ENCODE data around the gene SVBP. TPM values are rescaled to one million over a fixed set of nuclear protein-coding genes. Genes with fewer than 3 reads are reported as not detected.

Gene SVBP
- total RNA-seq, 1 experiment from 2014 or later: 25.1 TPM

DNA sequence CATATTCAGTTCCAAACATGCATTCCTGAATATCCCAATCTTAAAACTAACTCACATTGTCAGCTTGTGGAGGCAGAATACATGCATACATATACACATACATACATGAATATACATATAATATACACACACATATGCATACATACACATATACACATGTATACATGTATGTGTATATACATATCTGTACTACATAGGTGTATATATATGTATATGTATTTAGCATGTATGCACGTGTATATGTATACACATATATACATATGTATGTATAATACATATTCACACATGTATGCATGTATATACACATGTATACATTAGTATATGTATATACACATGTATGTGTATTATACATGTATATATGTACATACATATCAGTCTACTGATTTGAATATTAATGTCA lies 28.0 kb upstream of the SVBP start:
- in situ Hi-C loops (cut with HindIII; ENCODE audit: low pct_unique_long_range_greater_than_20kb, low sequenced_read_pairs): no loop called here
- DNase-seq (ENCODE audit: low read depth): no peak

DNA sequence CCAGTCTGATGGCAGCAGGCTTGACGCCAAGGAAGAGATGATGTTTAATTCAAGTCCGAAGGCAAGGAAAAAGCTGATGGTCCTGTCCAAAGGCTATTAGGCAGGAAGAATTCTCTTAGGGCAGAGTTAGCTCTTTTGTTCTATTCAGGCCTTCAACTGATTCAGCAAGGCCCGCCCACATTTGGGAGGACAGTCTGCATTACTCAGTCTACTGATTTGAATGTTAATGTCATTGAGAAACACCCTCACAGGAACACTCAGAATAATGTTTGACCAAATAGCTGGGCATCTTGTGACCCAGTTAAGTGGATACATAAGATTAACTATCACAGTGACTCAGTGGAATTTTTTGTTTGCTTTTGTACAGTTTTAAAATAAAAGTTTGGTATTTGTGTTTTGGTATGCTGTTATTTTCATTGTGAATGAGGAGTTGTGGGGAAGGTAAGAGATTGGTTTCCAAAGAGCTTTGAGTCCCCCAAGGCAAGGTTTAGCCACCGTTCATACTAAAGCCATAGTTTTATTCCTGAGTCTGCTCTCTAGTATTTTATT lies 27.5 kb upstream of the SVBP start:
- DNase-seq (ENCODE audit: low read depth): peak; percentile 79
- in situ Hi-C loops (cut with HindIII; ENCODE audit: low pct_unique_long_range_greater_than_20kb, low sequenced_read_pairs): no loop called here

DNA sequence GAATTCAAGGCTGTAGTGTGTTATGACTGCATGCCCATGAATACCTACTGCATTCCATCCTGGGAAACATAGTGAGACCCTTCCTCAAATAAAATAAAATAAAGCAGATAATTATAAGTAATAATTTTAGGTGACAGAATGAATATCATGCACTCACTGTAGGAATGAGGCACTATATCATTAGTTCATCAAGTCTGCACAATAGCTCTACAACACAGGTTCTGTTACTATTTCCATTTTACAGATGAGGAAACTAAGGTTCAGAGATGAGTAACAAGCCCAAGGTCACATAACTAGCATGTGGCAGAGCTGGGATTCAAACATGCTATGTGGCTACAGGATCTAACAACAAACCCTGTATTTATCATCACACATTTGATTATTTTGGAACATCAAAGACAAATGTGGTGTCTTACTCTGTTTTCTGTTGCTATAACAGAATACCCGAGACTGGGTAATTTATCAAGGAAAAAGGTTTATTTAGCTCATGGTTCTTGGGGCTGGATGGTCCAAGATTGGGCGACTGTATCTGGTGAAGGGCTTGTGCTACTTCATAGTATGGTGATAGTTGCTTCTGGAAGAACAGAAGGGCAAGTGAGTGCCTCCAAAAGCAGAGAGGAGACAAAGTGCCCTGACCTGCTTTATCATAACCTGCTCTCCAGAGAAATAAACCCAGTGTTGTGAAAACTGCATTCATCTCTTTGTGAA lies 24.4 kb upstream of the SVBP start:
- in situ Hi-C loops (cut with HindIII; ENCODE audit: low pct_unique_long_range_greater_than_20kb, low sequenced_read_pairs): no loop called here

DNA sequence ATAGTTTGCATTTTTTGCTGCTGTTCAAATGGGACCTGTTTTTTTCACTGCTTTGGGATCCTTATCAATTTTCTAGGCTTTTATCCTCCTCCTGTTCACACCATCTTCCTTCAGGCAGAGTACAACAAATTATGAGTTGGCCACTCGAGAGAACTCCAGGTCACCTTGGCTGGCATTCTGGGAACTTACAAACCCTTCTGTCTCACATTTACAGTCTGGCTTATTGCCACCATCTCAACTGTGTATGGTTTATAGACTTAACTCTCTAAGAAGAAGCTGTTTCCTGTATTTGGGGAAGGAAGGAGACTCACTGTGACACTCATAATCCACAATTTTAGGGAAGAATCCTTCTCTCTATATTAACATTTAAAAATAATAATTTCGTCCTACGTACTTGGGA lies 23.8 kb upstream of the SVBP start:
- in situ Hi-C loops (cut with HindIII; ENCODE audit: low pct_unique_long_range_greater_than_20kb, low sequenced_read_pairs): no loop called here
- no peak for DNase-seq (ENCODE audit: low read depth)

More for the DNA sequence above, 24.4 kb upstream of the SVBP start:
- no peak for DNase-seq (ENCODE audit: low read depth)

DNA sequence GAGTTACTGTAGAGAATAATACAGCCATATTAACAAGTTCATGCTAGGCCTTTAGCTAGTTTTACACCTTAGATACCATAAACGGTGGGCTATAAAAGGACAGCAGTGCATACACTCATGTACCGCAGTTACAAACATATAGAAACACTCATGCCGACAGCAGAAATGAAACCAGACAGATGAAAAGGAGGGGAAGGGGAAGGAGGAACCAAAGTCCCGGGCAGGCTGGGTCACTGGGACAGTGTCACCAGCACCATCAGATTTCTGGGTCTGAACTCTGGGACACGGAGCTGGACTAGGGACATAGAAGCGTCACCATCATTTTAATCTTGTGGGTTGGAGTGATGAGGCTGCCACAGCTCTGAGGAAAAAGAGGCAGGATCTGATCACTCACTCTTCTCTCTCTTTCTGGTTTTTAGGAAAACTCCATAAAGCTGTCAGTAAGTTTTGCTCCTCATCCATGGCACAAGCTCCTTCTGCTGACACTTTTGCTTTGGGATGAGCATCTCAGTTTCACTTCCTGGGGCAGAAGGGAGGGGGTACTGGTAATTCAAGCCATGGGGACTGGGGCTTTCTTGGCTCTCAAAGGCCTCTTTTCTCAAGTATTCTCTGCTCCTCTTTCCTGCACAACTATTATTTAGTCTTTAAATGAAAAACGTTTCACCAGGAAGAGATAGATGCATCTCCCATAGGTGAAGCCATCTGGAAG lies 21.4 kb upstream of the SVBP start:
- DNase-seq (ENCODE audit: low read depth): no peak
- in situ Hi-C loops (cut with HindIII; ENCODE audit: low pct_unique_long_range_greater_than_20kb, low sequenced_read_pairs): no loop called here

DNA sequence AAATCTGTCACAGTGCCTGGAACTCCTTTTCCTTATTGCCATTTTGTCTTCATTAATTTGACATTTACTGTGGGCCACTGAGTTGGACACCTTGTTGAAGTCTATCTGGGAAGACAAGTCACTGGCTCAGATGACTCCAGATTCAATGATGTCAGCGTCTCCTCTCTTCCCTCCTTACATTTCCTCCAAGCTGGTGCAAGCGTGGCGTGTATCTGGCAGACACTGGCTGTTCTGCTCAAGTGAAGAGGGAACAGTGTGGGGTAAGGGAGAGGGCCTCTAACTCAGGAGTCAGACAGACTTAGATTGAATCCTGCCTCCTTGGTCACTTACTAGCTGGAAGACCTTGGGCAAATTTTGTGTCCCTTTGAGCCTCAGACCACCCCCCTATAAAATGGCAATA lies 20.5 kb upstream of the SVBP start:
- in situ Hi-C loops (cut with HindIII; ENCODE audit: low pct_unique_long_range_greater_than_20kb, low sequenced_read_pairs): no loop called here
- no peak for DNase-seq (ENCODE audit: low read depth)

DNA sequence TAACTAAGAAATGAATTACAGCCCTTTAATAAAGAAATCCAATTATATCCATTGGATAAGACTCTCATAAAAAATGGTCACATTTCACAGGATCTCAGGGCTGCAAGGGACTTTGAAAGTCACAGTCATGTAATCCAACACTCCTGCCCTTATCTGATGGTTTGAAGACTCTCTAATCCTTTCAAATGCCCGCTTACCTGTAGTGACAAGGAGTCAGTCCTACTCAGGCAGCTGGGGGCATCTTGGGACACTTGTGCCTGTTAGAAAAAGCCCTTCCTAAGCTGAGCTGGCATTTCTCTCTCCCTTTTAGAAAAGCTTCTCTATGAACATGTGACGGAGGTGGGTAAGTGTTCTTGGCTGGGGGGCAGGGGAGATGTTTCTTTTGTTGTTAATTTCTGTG lies 18.2 kb upstream of the SVBP start:
- in situ Hi-C loops (cut with HindIII; ENCODE audit: low pct_unique_long_range_greater_than_20kb, low sequenced_read_pairs): no loop called here
- DNase-seq (ENCODE audit: low read depth): no peak

DNA sequence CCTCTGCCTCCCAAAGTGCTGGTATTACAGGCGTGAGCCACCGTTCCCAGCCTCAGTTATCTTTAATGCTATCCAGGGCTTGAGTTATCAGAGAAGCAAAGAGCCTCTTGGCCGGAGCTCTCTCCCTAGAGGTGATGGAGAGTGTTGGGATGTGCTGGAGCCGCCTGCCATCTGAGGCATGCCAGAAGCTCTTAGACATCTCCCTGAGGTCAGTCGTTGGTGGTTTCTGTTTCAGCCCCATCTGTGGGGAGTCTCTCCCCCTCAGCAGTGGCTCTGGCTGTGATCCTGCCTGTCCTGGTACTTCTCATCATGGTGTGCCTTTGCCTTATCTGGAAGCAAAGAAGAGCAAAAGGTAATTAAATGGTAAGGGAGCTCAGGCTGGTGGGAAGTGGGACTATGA lies 17.6 kb upstream of the SVBP start:
- in situ Hi-C loops (cut with HindIII; ENCODE audit: low pct_unique_long_range_greater_than_20kb, low sequenced_read_pairs): no loop called here
- no peak for DNase-seq (ENCODE audit: low read depth)

DNA sequence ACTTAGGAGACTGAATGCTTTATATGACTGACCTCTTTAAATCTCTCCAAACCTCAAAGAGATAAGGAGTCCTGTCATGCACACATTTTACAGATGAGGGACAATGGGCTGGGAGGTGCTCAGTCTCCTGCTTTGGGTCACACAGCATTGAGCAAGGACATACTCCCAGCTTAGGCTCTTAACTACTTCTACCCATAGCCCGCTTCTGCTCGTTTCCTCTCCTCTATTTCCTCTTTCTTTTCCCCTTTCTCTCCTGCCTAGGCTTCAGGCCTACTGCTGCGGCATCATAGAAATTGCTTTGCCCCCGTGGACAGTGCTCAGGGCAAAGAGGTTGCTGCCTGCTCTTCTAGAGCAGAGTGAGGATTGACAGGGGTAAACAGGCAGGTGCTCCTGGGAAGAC lies 16.8 kb upstream of the SVBP start:
- in situ Hi-C loops (cut with HindIII; ENCODE audit: low pct_unique_long_range_greater_than_20kb, low sequenced_read_pairs): no loop called here
- DNase-seq (ENCODE audit: low read depth): no peak

DNA sequence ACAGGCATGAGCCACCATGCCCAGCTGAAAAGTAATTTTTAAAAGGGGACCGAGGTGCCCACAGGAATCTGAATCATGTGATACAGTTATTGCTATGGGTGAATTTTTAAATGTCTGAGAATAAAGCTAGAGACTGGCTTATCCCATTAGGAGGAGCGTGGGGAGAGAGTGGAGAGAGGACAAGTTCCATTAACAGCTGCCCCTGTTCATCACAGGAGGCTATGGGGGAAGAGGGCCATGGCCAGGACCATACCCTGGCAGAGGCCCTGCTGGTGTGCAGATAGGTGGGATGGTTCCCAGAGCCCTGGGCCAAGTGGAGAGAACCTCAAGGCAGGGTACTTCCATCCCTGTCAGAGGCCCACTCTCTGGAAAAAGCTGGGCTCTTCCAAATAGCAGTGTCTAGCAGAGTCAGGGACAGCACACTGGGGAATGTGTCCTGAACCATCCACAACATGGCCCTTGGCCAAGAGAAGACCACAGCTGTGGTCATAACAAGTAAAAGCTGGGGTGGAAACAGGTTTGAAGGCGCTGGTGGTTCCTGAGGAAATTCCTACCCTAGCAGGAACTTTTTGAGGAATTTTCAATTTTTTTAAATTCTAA lies 15.5 kb upstream of the SVBP start:
- in situ Hi-C loops (cut with HindIII; ENCODE audit: low pct_unique_long_range_greater_than_20kb, low sequenced_read_pairs): no loop called here

DNA sequence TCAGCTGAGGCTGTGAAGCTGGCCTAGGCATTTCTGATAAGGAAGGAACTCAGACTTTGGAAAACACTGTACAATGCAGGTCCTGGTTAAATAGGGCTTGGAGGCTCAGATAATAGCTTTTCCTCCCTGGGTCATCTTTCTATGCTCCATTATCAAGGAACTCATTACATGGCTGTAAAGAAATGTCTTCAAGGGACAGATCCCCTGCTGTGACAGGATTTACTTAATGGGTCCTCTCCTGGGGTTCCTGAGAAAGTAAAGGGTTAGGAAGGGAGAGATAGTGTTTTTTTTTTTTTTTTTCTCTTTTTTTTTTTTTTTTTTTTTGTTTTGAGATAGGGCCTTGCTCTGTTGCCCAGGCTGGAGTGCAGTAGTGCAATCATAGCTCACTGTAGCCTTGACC lies 14.1 kb upstream of the SVBP start:
- DNase-seq (ENCODE audit: low read depth): no peak
- in situ Hi-C loops (cut with HindIII; ENCODE audit: low pct_unique_long_range_greater_than_20kb, low sequenced_read_pairs): no loop called here

More for the DNA sequence above, 15.5 kb upstream of the SVBP start:
- DNase-seq (ENCODE audit: low read depth): no peak

DNA sequence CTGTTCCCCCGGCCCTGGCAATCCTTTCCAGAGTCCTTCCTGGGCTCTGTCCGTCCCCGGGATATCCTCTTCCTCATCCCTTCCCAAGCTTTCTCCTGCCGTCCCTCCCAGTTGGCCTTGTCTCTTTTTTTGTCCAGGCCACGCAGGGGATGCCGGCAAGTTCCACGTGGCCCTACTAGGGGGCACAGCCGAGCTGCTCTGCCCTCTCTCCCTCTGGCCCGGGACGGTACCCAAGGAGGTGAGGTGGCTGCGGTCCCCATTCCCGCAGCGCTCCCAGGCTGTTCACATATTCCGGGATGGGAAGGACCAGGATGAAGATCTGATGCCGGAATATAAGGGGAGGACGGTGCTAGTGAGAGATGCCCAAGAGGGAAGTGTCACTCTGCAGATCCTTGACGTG lies 13.4 kb upstream of the SVBP start:
- DNase-seq (ENCODE audit: low read depth): no peak
- in situ Hi-C loops (cut with HindIII; ENCODE audit: low pct_unique_long_range_greater_than_20kb, low sequenced_read_pairs): no loop called here

DNA sequence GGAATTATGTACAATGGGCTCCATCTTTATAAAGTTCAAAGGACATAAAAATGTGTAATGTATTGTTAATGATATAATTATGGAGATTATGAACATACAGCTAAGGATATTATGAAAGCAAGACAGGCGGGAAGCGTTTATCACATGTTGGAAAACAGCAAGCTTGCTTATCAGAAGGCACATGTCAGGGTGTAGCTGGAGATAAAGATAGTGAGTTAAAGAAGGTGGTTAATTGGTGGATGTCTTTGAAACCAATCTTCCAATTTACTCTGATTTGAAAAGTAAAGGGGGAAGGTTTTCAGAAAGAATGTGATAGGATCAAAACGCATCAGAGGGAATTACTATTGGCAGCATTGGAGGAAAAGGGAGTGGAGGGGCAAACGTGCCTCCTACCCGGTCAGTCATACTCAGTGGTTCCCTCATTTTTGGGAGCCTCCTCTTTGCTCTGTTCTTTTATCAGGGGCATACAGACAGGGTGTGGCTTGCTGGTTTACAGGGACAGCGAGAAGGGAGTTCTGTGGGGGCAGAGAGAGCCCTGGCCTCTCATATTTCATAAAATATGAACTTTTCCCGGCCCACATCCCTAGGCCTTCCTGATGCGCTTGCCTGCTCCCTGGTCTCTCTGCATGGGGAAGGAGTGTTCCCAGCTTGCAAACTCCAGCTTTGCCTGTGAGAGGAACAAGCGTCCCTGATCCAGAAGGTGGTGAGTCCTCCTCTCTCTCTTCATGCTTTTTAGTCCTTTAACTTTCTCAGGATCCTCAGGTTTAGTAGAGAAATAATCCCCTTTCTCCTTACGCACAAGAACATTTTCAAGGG lies 8.0 kb upstream of the SVBP start:
- in situ Hi-C loops (cut with HindIII; ENCODE audit: low pct_unique_long_range_greater_than_20kb, low sequenced_read_pairs): no loop called here
- no peak for DNase-seq (ENCODE audit: low read depth)

DNA sequence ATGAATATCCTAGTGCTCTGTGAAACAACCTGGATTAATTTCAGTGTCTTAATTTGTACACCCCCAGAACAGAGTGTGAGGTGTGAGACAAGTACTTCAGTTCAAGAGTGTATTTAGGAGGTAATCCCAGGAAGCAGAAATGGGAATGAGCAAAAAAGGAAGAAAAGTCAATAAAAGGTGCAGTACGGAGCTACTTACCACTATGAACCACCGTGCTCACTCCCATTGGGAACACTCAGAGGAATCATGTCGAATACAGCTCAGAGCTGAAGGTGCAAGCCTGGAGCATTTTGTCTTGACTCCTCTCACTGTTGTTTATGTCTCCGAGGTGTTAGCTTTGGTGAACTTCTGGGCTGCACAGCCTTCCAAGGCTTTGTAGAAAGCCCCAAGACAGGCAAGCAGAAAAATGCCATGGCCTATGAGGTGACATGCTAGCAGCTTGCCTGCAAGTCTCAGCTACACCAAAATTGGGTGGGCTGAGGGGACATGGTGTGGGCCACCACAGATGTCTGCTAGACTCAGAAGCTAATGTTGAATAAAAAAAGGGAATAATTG lies 7.4 kb upstream of the SVBP start:
- no peak for DNase-seq (ENCODE audit: low read depth)
- in situ Hi-C loops (cut with HindIII; ENCODE audit: low pct_unique_long_range_greater_than_20kb, low sequenced_read_pairs): no loop called here

DNA sequence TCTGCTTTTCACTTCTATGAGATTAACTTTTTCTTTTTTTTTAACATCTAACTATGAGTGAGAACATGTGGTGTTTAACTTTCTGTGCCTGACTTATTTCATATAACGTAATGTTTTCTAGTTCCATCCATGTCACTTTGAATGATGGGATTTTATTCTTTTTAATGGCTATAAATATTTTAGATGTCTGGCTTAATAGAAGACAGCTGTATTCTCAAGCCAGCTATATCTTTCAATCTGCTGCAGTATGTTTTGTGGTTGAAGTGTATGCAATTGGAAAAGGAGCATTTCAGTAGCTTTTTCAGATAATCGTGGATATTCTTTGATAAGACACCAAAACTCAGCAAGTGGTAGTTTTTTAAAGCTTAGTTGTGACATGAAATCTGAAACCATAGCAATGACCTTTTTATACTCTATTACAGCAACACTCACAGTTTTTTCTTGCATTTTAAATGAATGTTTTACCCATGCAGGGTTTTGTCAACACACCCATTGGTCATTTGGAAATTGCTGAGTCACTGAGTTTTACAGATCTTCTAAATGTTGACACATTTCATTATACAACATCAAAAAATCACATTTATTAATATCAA lies 5.7 kb upstream of the SVBP start:
- DNase-seq (ENCODE audit: low read depth): peak; percentile 53

DNA sequence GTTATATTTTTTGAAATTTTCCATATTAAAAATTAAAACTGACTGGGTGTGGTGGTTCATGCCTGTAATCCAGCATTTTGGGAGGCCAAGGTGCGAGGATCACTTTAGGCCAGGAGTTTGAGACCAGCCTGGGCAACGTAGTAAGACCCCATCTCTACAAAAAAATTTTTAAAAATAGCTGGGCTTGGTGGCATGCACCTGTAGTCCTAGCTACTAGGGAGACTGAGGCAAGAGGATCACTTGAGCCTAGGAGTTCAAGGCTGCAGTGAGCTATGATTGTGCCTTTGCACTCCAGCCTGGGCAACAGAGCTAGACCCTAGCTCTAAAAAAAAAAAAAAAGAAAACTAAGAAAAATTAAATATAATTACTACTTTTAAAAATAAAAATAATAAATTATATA lies 4.5 kb upstream of the SVBP start:
- in situ Hi-C loops (cut with HindIII; ENCODE audit: low pct_unique_long_range_greater_than_20kb, low sequenced_read_pairs): no loop called here
- no peak for DNase-seq (ENCODE audit: low read depth)

More for the DNA sequence above, 5.7 kb upstream of the SVBP start:
- in situ Hi-C loops (cut with HindIII; ENCODE audit: low pct_unique_long_range_greater_than_20kb, low sequenced_read_pairs): no loop called here

DNA sequence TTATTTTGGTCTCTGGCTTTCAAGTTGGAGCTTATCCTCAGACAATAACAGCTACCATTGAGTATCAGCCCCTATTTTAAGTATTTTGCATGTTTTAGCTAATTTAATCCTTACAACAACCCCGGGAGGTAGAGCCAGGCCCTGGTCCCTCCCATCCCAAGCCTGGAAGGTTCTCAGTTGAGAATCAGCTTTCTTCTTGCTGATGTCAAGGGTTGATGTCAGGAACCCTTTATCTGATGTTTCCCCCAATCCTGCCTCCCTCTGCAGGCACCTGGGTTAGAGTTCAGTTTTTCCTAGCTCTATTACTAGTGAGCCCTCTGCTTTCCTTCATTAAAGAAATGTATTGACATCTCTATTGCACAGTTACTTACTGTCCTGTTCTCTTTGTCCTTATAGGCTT lies 3.6 kb upstream of the SVBP start:
- in situ Hi-C loops (cut with HindIII; ENCODE audit: low pct_unique_long_range_greater_than_20kb, low sequenced_read_pairs): no loop called here
- DNase-seq (ENCODE audit: low read depth): no peak

DNA sequence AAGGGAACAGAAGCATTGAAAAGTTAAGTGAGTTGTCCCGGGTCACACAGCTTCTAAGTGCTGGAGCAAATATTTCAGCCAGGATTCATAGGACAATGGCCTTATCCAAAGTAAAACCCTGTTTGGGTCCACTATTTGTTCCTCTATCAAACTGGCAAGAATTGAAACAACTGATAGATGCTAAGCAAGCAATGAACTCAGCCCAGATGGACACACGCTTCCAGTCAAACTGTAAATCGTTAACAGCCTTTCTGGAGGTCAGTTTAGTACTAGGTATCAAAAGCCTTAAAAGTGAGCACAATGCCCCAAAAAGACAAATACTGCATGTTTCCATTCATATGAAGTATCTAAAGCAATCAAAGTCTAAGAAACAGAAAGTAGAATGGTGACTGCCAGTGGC lies 779 bp upstream of the SVBP start:
- in situ Hi-C loops (cut with HindIII; ENCODE audit: low pct_unique_long_range_greater_than_20kb, low sequenced_read_pairs): no loop called here
- no peak for DNase-seq (ENCODE audit: low read depth)

Data from Caki2 (cell line).